ENCODE measurements around the gene SLC5A10.
"Not testable (repeated sequence)": the region's sequence is repeated elsewhere in the genome, so short reads cannot be mapped to it uniquely, and the experiment has no call there.

The SLC5A10 gene

DNA sequence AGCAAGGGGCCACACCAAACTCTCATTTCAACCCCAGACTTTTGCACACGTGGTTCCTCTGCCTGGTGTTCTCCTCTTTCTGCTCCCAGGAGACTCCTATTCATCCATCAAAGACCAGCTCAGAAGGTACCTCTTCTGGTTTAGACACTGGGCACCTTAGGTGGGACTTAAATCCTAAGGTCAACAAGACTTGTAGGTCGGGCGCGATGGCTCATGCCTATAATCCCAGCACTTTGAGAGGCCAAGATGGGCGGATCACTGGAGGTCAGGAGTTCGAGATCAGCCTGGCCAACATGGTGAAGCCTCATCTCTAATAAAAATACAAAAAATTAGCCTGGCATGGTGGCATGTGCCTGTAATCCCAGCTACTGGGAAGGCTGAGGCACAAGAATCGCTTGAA is 95.5 kb downstream of the SLC5A10 start:
- DNase-seq: not testable (repeated sequence)

DNA sequence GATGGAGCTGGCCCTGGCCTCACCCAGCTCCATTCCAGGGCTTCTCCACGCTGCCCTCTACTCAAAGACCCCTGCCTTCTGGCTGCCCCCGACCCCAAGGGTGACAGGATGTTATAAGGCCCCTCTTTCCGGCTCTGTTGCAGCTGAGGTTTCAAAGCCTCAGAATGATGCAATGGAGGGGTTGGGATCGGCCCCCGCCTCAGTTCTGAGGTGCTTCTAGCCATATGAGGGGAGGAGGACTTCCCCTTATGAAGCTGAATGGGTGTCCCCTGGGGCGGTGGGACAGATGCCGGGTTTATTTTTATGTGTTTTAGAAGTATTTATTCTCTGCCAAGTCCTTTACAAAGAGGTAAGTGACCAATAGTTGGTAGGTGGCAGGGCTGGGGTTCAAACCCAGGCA is 96.9 kb downstream of the SLC5A10 start:
- not testable (repeated sequence) for DNase-seq

DNA sequence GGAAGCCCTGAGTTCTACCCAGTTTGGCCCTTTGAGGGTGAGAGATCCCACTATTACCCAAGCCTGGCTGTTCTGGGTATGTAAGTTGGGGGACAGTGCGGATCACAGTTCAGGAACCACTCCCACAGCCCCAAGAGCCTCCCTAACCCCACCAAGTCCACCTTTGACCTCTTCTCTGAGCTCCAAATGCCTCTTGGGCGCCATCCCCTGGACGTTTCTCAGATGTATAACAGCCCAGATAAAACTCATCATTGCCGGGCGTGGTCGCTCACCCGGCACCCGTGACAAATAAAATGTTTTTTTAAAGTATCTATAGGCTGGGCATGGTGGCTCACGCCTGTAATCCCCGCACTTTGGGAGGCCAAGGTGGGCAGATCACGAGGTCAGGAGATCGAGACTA is 103.5 kb downstream of the SLC5A10 start:
- not testable (repeated sequence) for DNase-seq

DNA sequence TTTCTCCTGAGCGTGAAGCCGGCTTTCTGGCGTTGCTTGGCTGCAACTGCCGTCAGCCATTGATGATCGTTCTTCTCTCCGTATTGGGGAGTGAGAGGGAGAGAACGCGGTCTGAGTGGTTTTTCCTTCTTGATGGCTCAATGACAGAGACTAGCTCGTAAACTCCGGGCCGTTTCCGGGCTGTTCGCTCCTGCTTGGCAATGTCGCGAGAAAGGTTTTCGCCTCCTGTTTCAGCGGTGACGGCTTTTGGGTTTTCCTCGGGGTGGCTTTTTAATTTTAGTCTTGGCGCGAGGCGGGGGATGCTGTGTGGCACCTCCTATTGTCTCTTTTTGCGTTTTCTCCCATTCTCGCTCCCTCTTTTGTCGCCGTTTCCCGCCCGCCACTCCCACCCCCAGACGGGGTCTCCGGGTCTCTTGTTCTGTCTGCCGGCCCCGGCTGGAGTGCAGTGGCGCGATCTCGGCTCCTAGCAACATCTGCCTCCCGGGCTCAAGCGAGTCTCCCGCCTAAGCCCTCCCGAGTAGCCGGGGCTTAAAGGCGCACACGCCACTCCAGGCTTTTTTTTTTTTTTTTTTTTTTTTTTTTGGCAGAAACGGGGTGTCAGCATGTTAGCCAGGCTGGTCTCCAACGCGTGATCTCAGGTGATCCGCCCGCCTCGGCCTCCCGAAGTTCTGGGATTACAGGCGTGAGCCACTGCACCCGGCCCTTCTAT is 110.2 kb downstream of the SLC5A10 start:
- not testable (repeated sequence) for DNase-seq

DNA sequence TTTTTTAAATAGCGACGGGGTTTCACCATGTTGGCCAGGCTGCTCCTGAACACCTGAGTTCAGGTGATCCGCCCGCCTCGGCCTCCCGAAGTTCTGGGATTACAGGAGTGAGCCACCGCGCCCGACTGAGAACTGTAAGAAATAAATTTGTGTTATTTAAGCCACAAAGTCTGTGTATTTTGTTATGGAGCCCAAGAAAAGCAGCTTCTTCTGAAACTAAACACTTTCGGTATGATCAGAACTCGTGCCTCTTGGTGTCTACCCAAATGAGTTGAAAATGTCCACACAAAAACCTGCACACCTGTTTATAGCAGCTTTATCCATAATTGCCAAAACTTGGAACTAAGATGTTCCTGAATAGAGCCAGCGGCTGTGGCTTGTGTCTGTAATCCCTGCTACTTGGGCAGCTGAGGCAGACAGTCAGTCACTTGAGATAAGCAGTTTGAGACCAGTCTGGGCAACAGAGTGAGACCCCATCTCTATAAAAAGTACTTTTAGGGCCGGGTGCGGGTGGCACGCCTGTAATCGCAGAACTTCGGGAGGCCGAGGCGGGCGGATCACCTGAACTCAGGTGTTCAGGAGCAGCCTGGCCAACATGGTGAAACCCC is 110.9 kb downstream of the SLC5A10 start:
- not testable (repeated sequence) for DNase-seq

DNA sequence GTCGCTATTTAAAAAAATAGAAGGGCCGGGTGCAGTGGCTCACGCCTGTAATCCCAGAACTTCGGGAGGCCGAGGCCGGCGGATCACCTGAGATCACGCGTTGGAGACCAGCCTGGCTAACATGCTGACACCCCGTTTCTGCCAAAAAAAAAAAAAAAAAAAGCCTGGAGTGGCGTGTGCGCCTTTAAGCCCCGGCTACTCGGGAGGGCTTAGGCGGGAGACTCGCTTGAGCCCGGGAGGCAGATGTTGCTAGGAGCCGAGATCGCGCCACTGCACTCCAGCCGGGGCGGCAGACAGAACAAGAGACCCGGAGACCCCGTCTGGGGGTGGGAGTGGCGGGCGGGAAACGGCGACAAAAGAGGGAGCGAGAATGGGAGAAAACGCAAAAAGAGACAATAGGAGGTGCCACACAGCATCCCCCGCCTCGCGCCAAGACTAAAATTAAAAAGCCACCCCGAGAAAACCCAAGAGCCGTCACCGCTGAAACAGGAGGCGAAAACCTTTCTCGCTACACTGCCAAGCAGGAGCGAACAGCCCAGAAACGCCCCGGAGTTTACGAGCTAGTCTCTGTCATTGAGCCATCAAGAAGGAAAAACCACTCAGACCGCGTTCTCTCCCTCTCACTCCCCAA is 111.5 kb downstream of the SLC5A10 start:
- DNase-seq: not testable (repeated sequence)

DNA sequence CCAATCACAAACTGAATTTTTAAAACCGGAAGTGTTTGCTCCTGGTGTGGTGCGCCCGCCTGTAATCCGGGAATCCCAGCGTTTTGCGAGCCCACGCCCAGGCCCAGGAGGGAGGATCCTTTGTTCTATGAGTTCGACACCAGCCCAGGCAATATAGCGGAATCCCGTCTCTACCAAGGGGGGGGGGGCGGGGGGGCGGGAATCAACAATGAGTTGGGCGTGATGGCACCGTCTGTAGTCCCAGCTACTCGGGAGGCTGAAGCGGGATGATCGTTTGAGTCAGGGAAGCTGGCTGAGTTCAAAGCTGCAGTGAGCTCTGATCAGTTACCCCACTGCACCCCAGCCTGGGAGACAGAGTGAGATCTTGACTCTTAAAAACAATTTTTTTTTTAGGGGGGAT is 112.4 kb downstream of the SLC5A10 start:
- not testable (repeated sequence) for DNase-seq

DNA sequence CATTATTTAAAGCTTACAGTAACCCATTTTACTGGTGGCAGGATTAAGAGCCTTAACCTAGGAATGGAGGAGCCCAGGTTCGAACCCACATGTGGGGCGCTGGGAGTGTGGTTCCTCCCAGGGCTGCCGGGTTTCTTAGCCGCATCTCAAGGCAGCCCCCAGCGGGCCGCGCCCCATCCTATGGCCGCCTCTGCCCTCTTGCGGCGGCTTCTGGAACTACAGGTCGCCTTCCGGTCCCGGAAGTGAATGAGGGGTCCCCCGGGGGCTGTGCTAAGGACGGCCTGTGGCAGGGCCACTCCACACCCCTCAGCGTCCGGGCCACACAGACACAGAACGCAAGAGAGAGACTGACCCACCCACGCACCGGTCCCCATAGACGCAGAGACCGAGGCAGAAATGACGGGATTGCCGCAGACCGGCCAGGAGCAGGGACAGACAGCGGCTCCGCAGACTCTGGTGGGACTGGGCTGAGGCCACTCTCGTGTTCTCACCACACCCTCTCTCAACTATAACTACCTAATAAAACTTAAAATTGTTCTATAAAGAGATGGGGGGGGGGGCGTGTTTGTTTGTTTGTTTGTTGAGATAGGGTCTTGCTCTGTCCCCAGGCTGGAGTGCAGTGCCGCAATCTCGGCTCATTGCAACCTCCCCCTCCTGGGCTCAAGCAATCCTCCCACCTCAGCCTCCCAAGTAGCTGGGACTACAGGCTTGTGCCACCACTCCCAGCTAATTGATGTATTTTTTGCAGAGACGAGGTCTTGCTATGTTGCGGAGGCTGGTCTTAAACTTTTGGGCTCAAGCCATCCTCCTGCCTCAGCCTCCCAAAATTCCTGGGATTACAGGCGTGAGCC is 118.6 kb downstream of the SLC5A10 start:
- DNase-seq: not testable (repeated sequence)
